Activated CD8-positive, alpha-beta memory T cell treated with anti-CD3 and anti-CD28 coated beads, Interleukin-2, amount 50 U/mL, for 48 hours (primary cell): Measurements from ENCODE around the gene PRDM4.
"Not testable (repeated sequence)": the region's sequence is repeated elsewhere in the genome, so short reads cannot be mapped to it uniquely, and the experiment has no call there.

ENCODE experiments used
- DNase-seq: peaks from one replicate; pipeline ENCODE4 v3.0.0-alpha.2; 2020

Gene PRDM4

DNA sequence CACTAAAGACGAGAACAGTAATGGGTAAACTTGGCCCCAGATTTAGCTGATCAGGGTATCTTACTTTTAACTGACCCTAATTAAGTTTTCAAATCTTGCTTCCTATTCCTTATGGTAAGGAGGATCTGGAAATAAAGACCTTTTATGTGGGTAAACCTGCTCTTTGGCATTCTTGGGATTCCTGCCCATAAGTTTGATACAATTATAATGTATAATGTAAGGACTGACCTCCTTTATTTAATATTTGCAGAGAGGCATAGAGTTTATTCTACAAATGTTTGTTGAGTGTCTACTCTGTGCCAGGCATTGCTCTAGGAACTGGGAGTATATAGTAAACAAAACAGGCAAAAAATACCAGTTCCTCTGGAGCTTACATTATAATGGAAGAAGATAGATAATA, 4.4 kb upstream of the PRDM4 start:
- DNase-seq, result no peak

GRCh38 chr12:107764626-107765025, 3.7 kb upstream of the PRDM4 start:
- no peak for DNase-seq

DNA sequence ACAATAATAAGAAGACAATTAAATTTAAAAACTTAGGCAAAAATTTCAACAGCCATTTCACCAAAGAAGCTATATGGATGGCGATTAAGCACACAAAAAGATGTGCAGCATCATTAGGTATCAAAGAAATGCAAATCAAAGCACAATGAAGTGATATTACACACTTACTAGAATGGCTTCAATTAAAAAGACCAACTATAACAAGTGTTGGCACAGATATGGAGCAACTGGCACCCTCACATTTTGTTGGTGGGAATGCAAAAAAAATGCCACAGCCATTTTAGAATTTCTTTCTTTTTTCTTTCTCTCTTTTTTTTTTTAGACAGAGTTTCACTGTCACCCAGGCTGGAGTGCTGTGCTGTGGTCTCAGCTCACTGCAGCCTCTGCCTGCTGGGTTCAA, 1.9 kb upstream of the PRDM4 start:
- DNase-seq, result no peak

- DNase-seq, result no peak
Observed at GRCh38 chr12:107761502-107761904, 566 bp upstream of the PRDM4 start.

DNA sequence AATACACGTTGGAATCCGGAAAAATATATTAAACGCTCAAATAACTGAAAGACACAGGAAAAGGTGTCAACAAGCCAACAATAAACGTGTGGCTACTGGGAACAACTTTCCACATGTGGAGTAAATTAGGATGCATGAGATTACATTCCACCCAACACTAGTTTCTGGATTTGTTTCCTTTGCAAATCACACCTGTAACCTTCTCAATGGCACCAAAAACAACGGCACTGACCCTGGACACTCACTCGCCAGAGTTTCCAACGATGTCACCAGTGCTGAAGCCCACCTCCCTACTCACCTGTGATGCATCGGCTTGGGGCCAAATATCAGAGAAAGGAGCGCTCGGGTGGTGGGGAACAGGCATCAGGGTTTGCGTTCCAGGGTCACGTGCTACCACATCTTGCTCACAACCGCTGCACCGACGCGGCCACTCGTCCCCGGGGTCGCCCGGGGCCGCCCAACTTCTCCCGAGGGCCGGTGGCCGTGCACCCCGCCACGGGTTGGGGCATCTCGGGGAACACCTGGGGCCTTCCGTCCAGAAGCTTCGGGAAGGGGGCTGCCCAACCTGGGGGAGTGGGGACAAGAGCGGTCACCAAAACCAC, 629 bp downstream of the PRDM4 start:
- DNase-seq, result peak; percentile 71

DNA sequence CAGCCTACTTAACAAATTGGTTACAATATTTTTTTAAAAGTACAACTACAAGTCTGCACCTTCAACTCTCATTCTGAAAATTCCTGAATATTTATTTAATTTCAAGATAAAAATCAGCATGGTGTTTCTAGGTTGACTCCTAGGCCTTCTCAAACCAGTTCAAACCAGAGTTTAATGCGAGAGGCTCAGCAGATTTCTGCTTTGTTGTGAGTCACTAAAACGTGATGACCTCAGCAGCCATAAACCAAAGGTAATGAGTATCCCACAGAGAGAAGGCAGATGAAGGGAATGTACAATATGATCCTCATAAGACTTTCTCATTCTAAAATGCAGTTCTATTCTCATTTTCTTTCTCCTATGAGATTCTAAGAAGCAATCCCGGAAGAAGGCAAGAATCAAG, 1.5 kb downstream of the PRDM4 start:
- DNase-seq, result no peak

- no peak for DNase-seq
Observed at GRCh38 chr12:107749083-107749482, 11.9 kb downstream of the PRDM4 start.

DNA sequence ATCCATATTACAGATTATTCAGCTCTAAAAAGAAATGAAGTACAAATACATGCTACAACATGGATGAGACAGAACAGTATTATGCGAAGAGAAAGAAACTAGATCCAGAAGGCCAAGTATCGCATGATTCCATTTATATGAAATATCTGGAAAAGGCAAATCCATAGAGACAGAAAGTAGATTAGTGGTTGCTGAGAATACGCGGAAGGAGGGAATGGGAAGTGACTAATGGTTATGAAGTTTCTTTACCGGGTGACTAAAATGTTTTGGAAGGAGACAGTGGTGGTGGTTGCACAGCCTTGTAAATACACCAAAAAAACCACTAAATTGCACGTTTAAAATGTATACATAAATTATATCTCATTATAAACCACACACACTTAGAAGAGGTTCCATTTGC, 12.5 kb downstream of the PRDM4 start:
- DNase-seq, result no peak

DNA sequence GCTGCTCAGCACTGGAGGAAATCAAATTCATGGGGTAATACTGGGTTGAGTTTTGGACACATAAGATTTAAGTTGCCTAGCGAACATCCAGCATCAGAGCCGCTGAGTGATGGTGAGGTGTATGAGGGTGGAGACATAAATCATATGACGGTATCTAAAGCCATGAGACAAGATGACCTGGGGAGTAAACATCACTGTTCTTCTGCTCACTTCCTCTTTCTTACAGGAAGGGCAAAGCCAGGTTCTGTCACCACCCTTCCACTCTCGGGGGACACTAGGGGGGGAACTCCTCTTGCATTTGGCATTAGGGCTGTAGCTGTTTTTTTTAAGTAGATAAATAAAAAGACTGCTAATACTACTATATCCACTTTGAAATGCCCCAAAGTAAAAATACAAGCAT, 24.0 kb downstream of the PRDM4 start:
- DNase-seq, result no peak

DNA sequence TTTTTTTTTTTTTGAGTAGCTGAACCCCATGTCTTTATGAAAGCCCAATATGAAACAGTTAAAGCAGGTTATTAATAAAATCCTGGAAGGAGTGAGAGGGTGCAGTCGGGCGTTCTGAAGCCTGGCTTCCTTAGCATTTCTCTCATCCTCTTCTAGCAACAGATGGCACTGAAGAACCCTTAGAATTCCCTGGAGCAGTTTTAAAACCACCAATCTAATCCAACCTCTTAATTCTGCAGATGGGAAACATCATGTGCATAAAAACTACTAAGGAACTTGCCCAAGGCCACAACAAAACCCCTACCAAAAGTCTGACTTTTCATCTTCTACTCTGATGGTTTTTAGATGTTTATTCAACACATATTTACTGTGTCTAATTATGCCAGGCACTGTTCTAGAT, 25.2 kb downstream of the PRDM4 start:
- DNase-seq, result no peak

DNA sequence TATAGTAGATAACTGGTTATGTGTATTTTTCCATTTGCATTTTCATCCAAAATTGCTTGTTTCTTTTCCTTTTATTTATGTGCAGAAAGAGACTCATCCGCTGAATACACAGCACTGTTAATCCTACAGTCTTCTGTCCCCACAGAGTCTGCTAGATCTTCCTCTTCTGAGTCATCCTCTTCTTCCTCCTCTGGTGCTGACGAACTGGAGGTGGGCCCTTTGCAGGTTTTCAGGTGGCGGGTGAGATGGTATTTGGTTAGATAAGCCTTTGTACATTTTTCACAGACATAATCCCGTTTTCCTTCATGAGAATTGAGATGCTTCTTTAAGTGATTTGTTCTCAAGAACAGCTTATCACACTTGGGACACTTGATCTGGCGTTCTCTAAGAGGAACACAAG, 26.8 kb downstream of the PRDM4 start:
- DNase-seq, result no peak

DNA sequence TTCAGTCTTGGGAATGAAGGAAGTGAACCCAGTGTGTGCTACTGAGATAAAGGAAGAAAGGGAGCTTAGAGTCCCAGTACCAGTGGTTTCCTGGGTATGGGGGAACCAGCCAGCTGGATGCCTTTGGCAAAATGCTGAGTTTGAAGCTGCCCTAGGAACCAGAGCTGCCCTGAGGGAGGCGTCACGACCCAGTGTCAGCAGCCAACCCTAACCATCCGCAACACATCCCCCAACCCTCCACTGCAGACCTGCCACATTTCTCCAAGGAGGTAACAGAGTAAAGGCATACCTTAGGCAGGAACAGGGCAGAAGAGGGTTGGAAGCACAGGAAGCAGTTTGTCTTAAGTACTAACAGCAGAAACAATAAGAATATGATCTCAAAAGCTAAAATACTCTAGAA, 28.6 kb downstream of the PRDM4 start:
- no peak for DNase-seq

GRCh38 chr12:107731366-107731765, 29.6 kb downstream of the PRDM4 start:
- no peak for DNase-seq

- no peak for DNase-seq
Observed at GRCh38 chr12:107730618-107731341, 30.2 kb downstream of the PRDM4 start.

DNA sequence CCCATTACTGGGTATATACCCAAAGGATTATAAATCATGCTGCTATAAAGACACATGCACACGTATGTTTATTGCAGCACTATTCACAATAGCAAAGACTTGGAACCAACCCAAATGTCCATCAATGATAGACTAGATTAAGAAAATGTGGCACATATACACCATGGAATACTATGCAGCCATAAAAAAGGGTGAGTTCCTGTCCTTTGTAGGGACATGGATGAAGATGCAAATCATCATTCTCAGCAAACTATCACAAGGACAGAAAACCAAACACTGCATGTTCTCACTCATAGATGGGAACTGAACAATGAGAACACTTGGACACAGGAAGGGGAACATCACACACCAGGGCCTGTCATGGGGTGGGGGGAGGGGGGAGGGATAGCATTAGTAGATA, 33.2 kb downstream of the PRDM4 start:
- DNase-seq, result not testable (repeated sequence)

DNA sequence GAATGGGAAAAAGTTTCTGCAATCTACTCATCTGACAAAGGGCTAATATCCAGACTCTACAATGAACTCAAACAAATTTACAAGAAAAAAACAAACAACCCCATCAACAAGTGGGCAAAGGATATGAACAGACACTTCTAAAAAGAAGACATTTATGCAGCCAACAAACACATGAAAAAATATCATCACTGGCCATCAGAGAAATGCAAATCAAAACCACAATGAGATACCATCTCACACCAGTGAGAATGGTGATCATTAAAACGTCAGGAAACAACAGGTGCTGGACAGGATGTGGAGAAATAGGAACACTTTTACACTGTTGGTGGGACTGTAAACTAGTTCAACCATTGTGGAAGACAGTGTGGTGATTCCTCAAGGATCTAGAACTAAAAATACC, 33.6 kb downstream of the PRDM4 start:
- DNase-seq, result not testable (repeated sequence)

- DNase-seq, result no peak
Observed at GRCh38 chr12:107718606-107719005, 42.3 kb downstream of the PRDM4 start.

- no peak for DNase-seq
Observed at GRCh38 chr12:107715780-107716179, 45.2 kb downstream of the PRDM4 start.

GRCh38 chr12:107705522-107705921, 55.4 kb downstream of the PRDM4 start:
- not testable (repeated sequence) for DNase-seq

DNA sequence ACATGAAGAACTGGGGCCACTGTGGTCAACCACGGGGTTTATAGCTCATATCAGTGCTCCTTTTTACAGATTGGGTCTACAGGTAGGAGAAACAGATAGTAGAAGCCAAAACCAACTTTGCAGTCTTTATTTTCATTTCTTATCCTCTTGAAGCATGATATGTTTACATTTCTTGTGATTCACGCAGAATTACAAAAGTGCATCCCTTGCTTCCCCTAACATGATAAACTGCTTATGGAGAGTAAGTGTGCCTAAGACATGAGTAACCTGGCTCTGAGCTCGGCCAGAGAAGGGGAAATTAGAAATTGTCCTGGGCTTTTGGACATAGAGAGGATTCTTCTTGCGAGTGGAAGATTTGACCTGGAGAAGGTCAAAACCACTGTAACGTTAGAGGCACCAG, 56.9 kb downstream of the PRDM4 start:
- DNase-seq, result no peak

DNA sequence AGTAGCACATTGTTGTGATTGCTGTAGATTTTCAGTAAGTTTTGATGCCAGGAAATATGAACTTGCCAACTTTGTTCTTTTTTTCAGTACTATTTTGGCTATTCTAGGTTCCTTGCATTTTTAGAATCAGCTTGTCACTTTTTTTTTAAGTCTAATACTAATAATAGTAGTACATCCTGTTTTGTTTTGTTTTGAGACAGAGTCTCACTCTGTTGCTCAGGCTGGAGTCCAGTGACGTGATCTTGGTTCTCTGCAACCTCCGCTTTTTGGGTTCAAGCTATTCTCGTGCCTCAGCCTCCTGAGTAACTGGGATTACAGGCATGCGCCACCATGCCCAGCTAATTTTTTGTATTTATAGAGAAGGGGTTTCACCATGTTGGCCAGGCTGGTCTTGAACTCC, 58.8 kb downstream of the PRDM4 start:
- DNase-seq, result no peak

GRCh38 chr12:107695772-107696171, 65.2 kb downstream of the PRDM4 start:
- DNase-seq, result not testable (repeated sequence)

- peak; percentile 98 for DNase-seq
Observed at GRCh38 chr12:107685360-107686248, 75.3 kb downstream of the PRDM4 start, which contains the start of gene PWP1. Gene PWP1, plus strand, starts transcription at chr12:107685799. Its CDS starts 101 bp downstream, at chr12:107685900.

- DNase-seq, result peak; percentile 62
Observed at GRCh38 chr12:107684990-107685359, 76.0 kb downstream of the PRDM4 start.
